GM23338 (cell line): Measurements from ENCODE around the gene LIX1L. TPM values are rescaled to one million over a fixed set of nuclear protein-coding genes. Genes with fewer than 3 reads are reported as not detected.
A peak's percentile ranks its signal among the peaks of the same experiment; 100 is the strongest.

ENCODE experiments used
- ATAC-seq: fragments of 200-7000 bp; cut with Tn5 transposase; 3 replicates; pipeline ENCODE4 v1.9.1; 2020
- DNase-seq: peaks from one replicate; pipeline ENCODE4 v3.0.0-alpha.2; 2015; ENCODE audit warnings: low spot score
- H2AFZ ChIP-seq: fragments of 200-600 bp; sonication (generic); 2 replicates; pipeline ENCODE4 v1.8.0; 2016; ENCODE audit warnings: antibody characterized with exemption, mild to moderate bottlenecking, moderate library complexity
- H3F3A ChIP-seq: fragments of 200-600 bp; sonication (generic); replicated peaks from 2 replicates; pipeline ENCODE4 v1.8.0; 2017; ENCODE audit warnings: antibody characterized with exemption, mixed run types, low read depth
- H3K27ac ChIP-seq: fragments of 200-600 bp; sonication (generic); 2 replicates; pipeline ENCODE4 v1.6.1; 2016; ENCODE audit warnings: low read depth
- H3K27me3 ChIP-seq: fragments of 200-600 bp; sonication (generic); 2 replicates; pipeline ENCODE4 v1.8.0; 2016; ENCODE audit warnings: mild to moderate bottlenecking, mixed run types, moderate library complexity; ENCODE audit not compliant: insufficient read depth
- H3K36me3 ChIP-seq: fragments of 200-600 bp; sonication (generic); 2 replicates; pipeline ENCODE4 v1.8.0; 2016; ENCODE audit warnings: mild to moderate bottlenecking; ENCODE audit not compliant: insufficient read depth
- H3K4me1 ChIP-seq: fragments of 200-600 bp; sonication (generic); 2 replicates; pipeline ENCODE4 v1.8.0; 2016; ENCODE audit warnings: mild to moderate bottlenecking, moderate library complexity; ENCODE audit not compliant: insufficient read depth
- H3K4me2 ChIP-seq: fragments of 200-600 bp; sonication (generic); 2 replicates; pipeline ENCODE4 v1.7.1; 2017; ENCODE audit warnings: mixed run types
- H3K4me3 ChIP-seq: fragments of 200-600 bp; sonication (generic); 2 replicates; pipeline ENCODE4 v1.6.1; 2016; ENCODE audit warnings: mixed run types
- H3K79me2 ChIP-seq: fragments of 200-600 bp; sonication (generic); replicated peaks from 2 replicates; pipeline ENCODE4 v1.8.0; 2017; ENCODE audit warnings: mild to moderate bottlenecking; ENCODE audit not compliant: insufficient read depth
- H3K9me2 ChIP-seq: fragments of 200-600 bp; sonication (generic); 2 replicates; pipeline ENCODE4 v1.8.0; 2017; ENCODE audit not compliant: insufficient read depth
- H4K20me1 ChIP-seq: fragments of 200-600 bp; sonication (generic); replicated peaks from 2 replicates; pipeline ENCODE4 v1.8.0; 2017; ENCODE audit warnings: mild to moderate bottlenecking; ENCODE audit not compliant: insufficient read depth
- H3K27ac Mint-ChIP-seq: 2 replicates; pipeline ENCODE4 v1.8.0; 2020; ENCODE audit warnings: inconsistent platforms, mild to moderate bottlenecking, moderate library complexity, mixed read lengths
- H3K27me3 Mint-ChIP-seq: 3 replicates; pipeline ENCODE4 v1.8.0; 2022; ENCODE audit warnings: low read depth, mild to moderate bottlenecking, moderate library complexity, mixed read lengths, inconsistent platforms; ENCODE audit not compliant: insufficient read depth, poor library complexity
- H3K36me3 Mint-ChIP-seq: 3 replicates; pipeline ENCODE4 v1.8.0; 2021; ENCODE audit warnings: low read depth, mild to moderate bottlenecking, inconsistent platforms, moderate library complexity, mixed read lengths
- H3K4me1 Mint-ChIP-seq: 3 replicates; pipeline ENCODE4 v1.8.0; 2020; ENCODE audit warnings: mild to moderate bottlenecking, inconsistent platforms, mixed read lengths
- H3K4me3 Mint-ChIP-seq: 3 replicates; pipeline ENCODE4 v1.8.0; 2021; ENCODE audit warnings: moderate library complexity, mild to moderate bottlenecking, inconsistent platforms, mixed read lengths
- H3K9me3 Mint-ChIP-seq: 3 replicates; pipeline ENCODE4 v1.8.0; 2020; ENCODE audit warnings: moderate library complexity, mild to moderate bottlenecking, inconsistent platforms, mixed read lengths
- CREB1 ChIP-seq: fragments of 250-450 bp; sonication (Bioruptor Pico); IDR thresholded peaks from 2 replicates; pipeline ENCODE4 v1.5.0; 2020; ENCODE audit warnings: low read depth, mild to moderate bottlenecking, moderate library complexity
- CTCF ChIP-seq, 2 experiments: fragments of 200-600 bp in 1 of 2; sonication (generic) in 1 of 2; conservative IDR thresholded peaks; 2 replicates each; pipeline versions ENCODE4 v1.5.1 to v1.6.1; 2016 to 2017; ENCODE audit warnings: antibody characterized with exemption in 2 of 2, low read depth in 2 of 2, mild to moderate bottlenecking in 2 of 2, moderate library complexity in 1 of 2
- ETS1 ChIP-seq: IDR thresholded peaks from 2 replicates; pipeline ENCODE4 v1.6.1; 2016; ENCODE audit warnings: antibody characterized with exemption
- EZH2 ChIP-seq: fragments of 200-600 bp; sonication (generic); IDR thresholded peaks from one replicate; pipeline ENCODE4 v1.8.0; 2017; ENCODE audit warnings: antibody characterized with exemption, mild to moderate bottlenecking, low read depth; ENCODE audit not compliant: unreplicated experiment
- EZH2phosphoT487 ChIP-seq: fragments of 200-600 bp; sonication (generic); IDR thresholded peaks from one replicate; pipeline ENCODE4 v1.8.1; 2018; ENCODE audit warnings: antibody characterized with exemption; ENCODE audit not compliant: unreplicated experiment
- JUNB ChIP-seq: IDR thresholded peaks from one replicate; pipeline ENCODE4 v1.6.1; 2016; ENCODE audit warnings: antibody characterized with exemption; ENCODE audit not compliant: unreplicated experiment
- NANOG ChIP-seq: IDR thresholded peaks from 2 replicates; pipeline ENCODE4 v1.6.1; 2016; ENCODE audit warnings: antibody characterized with exemption, borderline replicate concordance
- POLR2AphosphoS5 ChIP-seq: IDR thresholded peaks from 2 replicates; pipeline ENCODE4 v1.6.1; 2016; ENCODE audit warnings: antibody characterized with exemption, low read depth
- REST ChIP-seq: IDR thresholded peaks from one replicate; pipeline ENCODE4 v1.6.1; 2018; ENCODE audit warnings: antibody characterized with exemption; ENCODE audit not compliant: unreplicated experiment
- STAT1 ChIP-seq: IDR thresholded peaks from one replicate; pipeline ENCODE4 v1.6.1; 2016; ENCODE audit warnings: antibody characterized with exemption; ENCODE audit not compliant: unreplicated experiment
- ZNF114 ChIP-seq: fragments of 250-450 bp; sonication (Bioruptor Pico); IDR thresholded peaks from 2 replicates; pipeline ENCODE4 v1.5.0; 2020; ENCODE audit warnings: mild to moderate bottlenecking, moderate library complexity
- ZNF331 ChIP-seq: fragments of 250-450 bp; sonication (Bioruptor Pico); IDR thresholded peaks from 2 replicates; pipeline ENCODE4 v1.5.0; 2020; ENCODE audit warnings: low read depth, mild to moderate bottlenecking, moderate library complexity
- ZNF462 ChIP-seq: fragments of 250-450 bp; sonication (Bioruptor Pico); IDR thresholded peaks from 2 replicates; pipeline ENCODE4 v1.5.0; 2020; ENCODE audit warnings: mild to moderate bottlenecking, moderate library complexity
- polyA plus RNA-seq: library from polyadenylated mRNA; unstranded; fragments of >200 nt; fragmentation: Nextera tagmentation; extraction: Ambion mirVana; gene quantifications from 2 replicates; pipeline ENCODE4 v1.2.1, GENCODE V29; 2016
- total RNA-seq: library from RNA; depleted of rRNA; stranded (reverse); fragments of >200 nt; shearing (Covaris generic); gene quantifications from 2 replicates; pipeline ENCODE4 v1.2.3, GENCODE V29; 2014

Gene LIX1L
- total and polyA plus RNA-seq, 2 experiments from 2014 or later = 0.76 to 2.6 TPM

- no peaks in the 10 kb centered on the region for H3K36me3 ChIP-seq
- no peaks in the 10 kb centered on the region for H3K36me3 Mint-ChIP-seq
- ATAC-seq = peak; percentile 15
- H3K27ac ChIP-seq = no peak overlapping the region
- H3K4me1 Mint-ChIP-seq = peaks cover 19% of the 10 kb centered on the region; the same call in 2 of the 3 replicates
- peak overlapping the region; percentile 85 for H3K4me3 ChIP-seq
- TF ChIP-seq EZH2 (no peak), NANOG (no peak), CTCF (conservative IDR thresholded peaks at IDR 0.05; ENCODE audit: low read depth in 2 of 2) (no peak), STAT1 (no peak), ZNF331 (no peak), ZNF114 (CRISPR knock-in tag) (no peak), ETS1 (no peak), ZNF462 (no peak), REST (no peak), EZH2phosphoT487 (no peak), JUNB (no peak), POLR2AphosphoS5 (no peak), CREB1 (CRISPR knock-in tag) (no peak)
- peak overlapping the region; percentile 98 for H2AFZ ChIP-seq
- H3K9me2 ChIP-seq = no peaks in the 10 kb centered on the region
- DNase-seq = peak; percentile 23
- H3K9me3 Mint-ChIP-seq = no peaks in the 10 kb centered on the region
- H3K79me2 ChIP-seq = no peaks in the 10 kb centered on the region
- H4K20me1 ChIP-seq = no peaks in the 10 kb centered on the region
- H3K4me3 Mint-ChIP-seq = peak overlapping the region; percentile 84
- no peaks in the 10 kb centered on the region for H3F3A ChIP-seq
- peaks cover 29% of the 10 kb centered on the region for H3K27me3 ChIP-seq
- H3K4me2 ChIP-seq = peak overlapping the region; percentile 91
- peaks cover 18% of the 10 kb centered on the region for H3K27me3 Mint-ChIP-seq
- peaks cover 11% of the 10 kb centered on the region; the same call in 1 of the 2 replicates for H3K4me1 ChIP-seq
- no peak overlapping the region for H3K27ac Mint-ChIP-seq
These were observed 71.4 kb downstream of the LIX1L start for GRCh38 chr1:145886390-145886789.
